Neuronal stem cell (in vitro differentiated cells): ENCODE measurements around the gene PRDM15.
A peak's percentile ranks its signal among the peaks of the same experiment; 100 is the strongest.

Source experiments
- DNase-seq: peaks from one replicate; pipeline ENCODE4 v3.0.0-alpha.2; 2013; ENCODE audit warnings: low spot score
- H2AFZ ChIP-seq: one replicate; pipeline ENCODE4 v1.6.1; 2013; ENCODE audit warnings: mild to moderate bottlenecking, low read length, inconsistent platforms
- H2AK5ac ChIP-seq: 2 replicates; pipeline ENCODE4 v1.6.1; 2013; ENCODE audit warnings: low read depth, mild to moderate bottlenecking, inconsistent platforms, low read length, moderate library complexity, mixed read lengths
- H2BK120ac ChIP-seq: 2 replicates; pipeline ENCODE4 v1.6.1; 2013; ENCODE audit warnings: low read depth, mild to moderate bottlenecking, inconsistent platforms, low read length, moderate library complexity, mixed read lengths
- H2BK12ac ChIP-seq: one replicate; pipeline ENCODE4 v1.6.1; 2013; ENCODE audit warnings: low read length, inconsistent platforms
- H2BK15ac ChIP-seq: 2 replicates; pipeline ENCODE4 v1.6.1; 2013; ENCODE audit warnings: mild to moderate bottlenecking, low read length, inconsistent platforms, mixed read lengths
- H2BK5ac ChIP-seq: one replicate; pipeline ENCODE4 v1.6.1; 2013; ENCODE audit warnings: inconsistent platforms, mild to moderate bottlenecking, low read length, moderate library complexity
- H3K14ac ChIP-seq: one replicate; pipeline ENCODE4 v1.6.1; 2013; ENCODE audit warnings: low read length, inconsistent platforms
- H3K18ac ChIP-seq: 2 replicates; pipeline ENCODE4 v1.6.1; 2013; ENCODE audit warnings: low read length, inconsistent platforms
- H3K23ac ChIP-seq: 2 replicates; pipeline ENCODE4 v1.6.1; 2013; ENCODE audit warnings: low read depth, mild to moderate bottlenecking, mixed read lengths, low read length, inconsistent platforms; ENCODE audit not compliant: poor library complexity
- H3K27ac ChIP-seq: replicated peaks from 3 replicates; pipeline ENCODE4 v1.5.1; 2013; ENCODE audit warnings: low read length, inconsistent platforms
- H3K27me3 ChIP-seq, 3 experiments: 2 replicates each; pipeline ENCODE4 v1.6.1; 2013; ENCODE audit warnings: low read length in 3 of 3, mild to moderate bottlenecking in 2 of 3, inconsistent platforms in 1 of 3, low read depth in 1 of 3, mixed read lengths in 1 of 3, moderate library complexity in 1 of 3; ENCODE audit not compliant: control insufficient read depth in 3 of 3, insufficient read depth in 3 of 3
- H3K36me3 ChIP-seq, 2 donors: replicated peaks in 1 of 2; 2 replicates each; pipeline ENCODE4 v1.6.1; 2013; ENCODE audit warnings: low read length in 2 of 2; ENCODE audit not compliant: control insufficient read depth in 2 of 2, insufficient read depth in 2 of 2
- H3K4ac ChIP-seq: 2 replicates; pipeline ENCODE4 v1.6.1; 2013; ENCODE audit warnings: inconsistent platforms, mild to moderate bottlenecking, low read length, moderate library complexity
- H3K4me1 ChIP-seq, 2 donors: 1 replicate in 1 of 2; 2 replicates in 1 of 2; pipeline ENCODE4 v1.6.1; 2013; ENCODE audit warnings: low read length in 2 of 2, low read depth in 1 of 2; ENCODE audit not compliant: control insufficient read depth in 2 of 2, insufficient read depth in 1 of 2
- H3K4me2 ChIP-seq: one replicate; pipeline ENCODE4 v1.6.1; 2013; ENCODE audit warnings: mild to moderate bottlenecking, low read length, inconsistent platforms; ENCODE audit not compliant: insufficient read depth, poor library complexity, severe bottlenecking
- H3K4me3 ChIP-seq, 2 donors: 2 replicates each; pipeline ENCODE4 v1.5.1; 2013; ENCODE audit warnings: low read length in 2 of 2, mild to moderate bottlenecking in 2 of 2, inconsistent platforms in 1 of 2, moderate library complexity in 1 of 2
- H3K79me1 ChIP-seq: one replicate; pipeline ENCODE4 v1.6.1; 2013; ENCODE audit warnings: low read depth, mild to moderate bottlenecking, inconsistent platforms, low read length, moderate library complexity
- H3K9ac ChIP-seq: one replicate; pipeline ENCODE4 v1.6.1; 2013; ENCODE audit warnings: mild to moderate bottlenecking, low read depth, low read length, inconsistent platforms; ENCODE audit not compliant: poor library complexity
- H3K9me3 ChIP-seq, 2 donors: replicated peaks in 1 of 2; 2 replicates each; pipeline versions ENCODE3 to v1.6.1; 2013; ENCODE audit warnings: low read length in 2 of 2, mild to moderate bottlenecking in 2 of 2, inconsistent platforms in 1 of 2, low read depth in 1 of 2, mixed read lengths in 1 of 2, moderate library complexity in 1 of 2; ENCODE audit not compliant: control insufficient read depth in 2 of 2, insufficient read depth in 1 of 2
- H4K8ac ChIP-seq: one replicate; pipeline ENCODE4 v1.6.1; 2013; ENCODE audit warnings: low read depth, mild to moderate bottlenecking, inconsistent platforms, low read length, moderate library complexity
- H4K91ac ChIP-seq: one replicate; pipeline ENCODE4 v1.6.1; 2013; ENCODE audit warnings: low read length, low read depth, mild to moderate bottlenecking, inconsistent platforms; ENCODE audit not compliant: poor library complexity
- WGBS, 2 donors: extraction: QIAGEN DNeasy Blood & Tissue Kit; methylation state at CpG; one replicate each; pipeline ENCODE4 v1.1.7; 2013; ENCODE audit warnings: missing lambda C conversion rate in 2 of 2, mixed read lengths in 1 of 2; ENCODE audit not compliant: insufficient read length in 2 of 2, insufficient replicate concordance in 1 of 2; ENCODE audit errors: extremely low coverage in 2 of 2; 5-methylcytosine and 5-hydroxymethylcytosine counted together

PRDM15 gene

GRCh38 chr21:41763398-41763931, 115.7 kb downstream of the PRDM15 start:
- Histone ChIP-seq H2AK5ac (peak overlapping the region; percentile 73), H3K4me2 (no peak overlapping the region), H3K4me3 (no peak overlapping the region), H3K4me1 (peaks cover 23 to 26% of the 10 kb centered on the region in 2 donors), H3K27ac (no peak overlapping the region), H2AFZ (no peak overlapping the region), H3K79me1 (no peaks in the 10 kb centered on the region), H4K91ac (no peak overlapping the region), H3K18ac (peak overlapping the region; percentile 31), H2BK5ac (no peak overlapping the region), H3K9ac (no peak overlapping the region), H3K9me3 (peaks cover 0 to 3% of the 10 kb centered on the region in 2 donors), H3K23ac (no peak overlapping the region), H3K4ac (no peak overlapping the region), H3K36me3 (no peaks in the 10 kb centered on the region), H2BK12ac (no peak overlapping the region), H2BK120ac (no peak overlapping the region), H4K8ac (no peak overlapping the region), H2BK15ac (no peak overlapping the region), H3K14ac (no peak overlapping the region), H3K27me3 (peaks cover 24 to 94% (median 68%) of the 10 kb centered on the region in 3 experiments)
- WGBS, 2 donors, result no CpG with 5 or more reads among the region's 21 CpGs
- DNase-seq, result no peak

GRCh38 chr21:41762753-41763152, 116.4 kb downstream of the PRDM15 start:
- Histone ChIP-seq H3K4me1 (peaks cover 21 to 25% of the 10 kb centered on the region in 2 donors), H2AK5ac (no peak overlapping the region), H3K14ac (no peak overlapping the region), H3K36me3 (no peaks in the 10 kb centered on the region), H2BK12ac (no peak overlapping the region), H3K27ac (no peak overlapping the region), H4K91ac (no peak overlapping the region), H3K4me2 (peak overlapping the region; percentile 34), H2BK15ac (no peak overlapping the region), H3K27me3 (peaks cover 20 to 90% (median 61%) of the 10 kb centered on the region in 3 experiments), H3K4ac (no peak overlapping the region), H3K23ac (no peak overlapping the region), H3K9me3 (peaks cover 0 to 3% of the 10 kb centered on the region in 2 donors), H3K9ac (no peak overlapping the region), H2AFZ (no peak overlapping the region), H3K4me3 (no peak overlapping the region), H2BK120ac (no peak overlapping the region), H4K8ac (no peak overlapping the region), H3K79me1 (no peaks in the 10 kb centered on the region), H3K18ac (peak overlapping the region; percentile 46), H2BK5ac (no peak overlapping the region)
- no peak for DNase-seq
- no CpG with 5 or more reads among the region's 16 CpGs for WGBS, 2 donors

- Histone ChIP-seq H2BK5ac (no peak overlapping the region), H2BK12ac (no peak overlapping the region), H4K8ac (no peak overlapping the region), H3K23ac (no peak overlapping the region), H4K91ac (no peak overlapping the region), H2BK120ac (no peak overlapping the region), H3K36me3 (no peaks in the 10 kb centered on the region), H3K4me2 (peak overlapping the region; percentile 85), H3K4me3 (peak overlapping the region; percentile 26 to 67), H3K18ac (peak overlapping the region; percentile 68), H3K9me3 (peaks cover 0 to 3% of the 10 kb centered on the region in 2 donors), H3K14ac (no peak overlapping the region), H3K79me1 (no peaks in the 10 kb centered on the region), H2AK5ac (no peak overlapping the region), H3K4ac (no peak overlapping the region), H3K9ac (no peak overlapping the region), H2BK15ac (no peak overlapping the region), H3K27ac (no peak overlapping the region), H2AFZ (peak overlapping the region; percentile 53), H3K4me1 (peaks cover 21 to 25% of the 10 kb centered on the region in 2 donors), H3K27me3 (peaks cover 20 to 84% (median 55%) of the 10 kb centered on the region in 3 experiments)
- no peak for DNase-seq
- WGBS, 2 donors, result no CpG with 5 or more reads among the region's 22 CpGs
These were observed 117.1 kb downstream of the PRDM15 start for GRCh38 chr21:41761934-41762635.

GRCh38 chr21:41761211-41761933, 117.8 kb downstream of the PRDM15 start:
- Histone ChIP-seq H3K27ac (no peak overlapping the region), H3K9ac (no peak overlapping the region), H3K14ac (no peak overlapping the region), H3K36me3 (no peaks in the 10 kb centered on the region), H3K4me3 (peak overlapping the region; percentile 8 to 67), H2BK12ac (no peak overlapping the region), H3K79me1 (no peaks in the 10 kb centered on the region), H2AK5ac (no peak overlapping the region), H3K4ac (no peak overlapping the region), H2BK120ac (no peak overlapping the region), H3K23ac (no peak overlapping the region), H3K27me3 (peaks cover 17 to 77% (median 48%) of the 10 kb centered on the region in 3 experiments), H3K4me2 (peak overlapping the region; percentile 85), H3K4me1 (peaks cover 21 to 25% of the 10 kb centered on the region in 2 donors), H3K18ac (no peak overlapping the region), H3K9me3 (peaks cover 0 to 3% of the 10 kb centered on the region in 2 donors), H2BK15ac (no peak overlapping the region), H4K8ac (no peak overlapping the region), H4K91ac (no peak overlapping the region), H2AFZ (peak overlapping the region; percentile 53), H2BK5ac (no peak overlapping the region)
- DNase-seq, result no peak
- WGBS, 2 donors, result no CpG with 5 or more reads among the region's 22 CpGs
